Activated CD8-positive, alpha-beta memory T cell treated with anti-CD3 and anti-CD28 coated beads, Interleukin-2, amount 50 U/mL, for 48 hours (primary cell): ENCODE data around the gene DOP1B.
"Not testable (repeated sequence)": the region's sequence is repeated elsewhere in the genome, so short reads cannot be mapped to it uniquely, and the experiment has no call there.

ENCODE experiments used
- DNase-seq: peaks from one replicate; pipeline ENCODE4 v3.0.0-alpha.2; 2020

The DOP1B gene

GRCh38 chr21:36135391-36136102 lies 21.1 kb upstream of the DOP1B start:
- peak; percentile 81 for DNase-seq

DNA sequence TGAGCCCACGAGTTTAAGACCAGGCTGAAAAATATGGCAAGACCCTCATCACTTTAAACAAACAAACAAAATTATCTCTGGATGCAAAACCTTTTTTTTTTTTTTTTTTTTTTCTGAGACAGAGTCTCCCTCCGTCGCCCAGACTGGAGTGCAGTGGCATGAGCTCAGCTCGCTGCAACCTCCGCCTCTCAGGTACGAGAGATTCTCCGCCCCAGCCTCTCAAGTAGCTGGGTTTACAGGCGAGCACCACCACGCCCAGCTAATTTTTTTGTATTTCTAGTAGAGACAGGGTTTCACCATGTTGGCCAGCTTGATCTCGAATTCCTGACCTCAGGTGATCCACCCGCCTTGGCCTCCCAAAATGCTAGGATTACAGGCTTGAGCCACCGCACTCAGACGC lies 16.8 kb upstream of the DOP1B start:
- DNase-seq, result not testable (repeated sequence)

GRCh38 chr21:36141513-36141925 lies 15.1 kb upstream of the DOP1B start:
- peak; percentile 86 for DNase-seq

DNA sequence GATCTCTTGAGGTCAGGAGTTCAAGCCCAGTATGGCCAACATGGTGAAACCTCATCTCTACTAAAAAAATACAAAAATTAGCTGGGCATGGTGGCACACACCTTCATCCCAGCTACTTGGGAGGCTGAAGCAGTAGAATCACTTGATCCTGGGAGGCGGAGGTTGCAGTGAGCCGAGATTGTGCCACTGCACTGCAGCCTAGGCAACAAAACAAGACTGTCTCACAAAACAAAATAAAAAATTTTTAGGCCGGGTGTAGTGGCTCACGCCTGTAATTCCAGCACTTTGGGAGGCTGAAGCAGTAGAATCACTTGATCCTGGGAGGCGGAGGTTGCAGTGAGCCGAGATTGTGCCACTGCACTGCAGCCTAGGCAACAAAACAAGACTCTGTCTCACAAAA lies 12.4 kb upstream of the DOP1B start:
- not testable (repeated sequence) for DNase-seq

DNA sequence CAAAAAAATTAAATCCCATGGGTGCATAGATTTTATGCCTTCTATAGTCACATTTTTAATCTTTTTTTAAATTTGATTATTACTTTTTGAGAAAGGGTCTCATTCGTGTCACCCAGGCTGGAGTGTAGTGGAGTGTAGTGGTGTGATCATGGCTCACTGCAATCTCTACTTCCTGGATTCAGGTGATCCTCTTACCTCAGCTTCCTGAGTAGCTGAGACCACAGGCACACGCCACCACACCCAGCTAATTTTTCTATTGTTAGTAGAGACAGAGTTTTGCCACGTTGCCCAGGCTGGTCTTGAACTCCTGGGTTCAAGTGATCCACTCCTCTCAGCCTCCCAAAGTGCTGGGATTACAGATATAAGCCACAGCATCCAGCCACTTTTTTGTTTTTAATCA lies 11.4 kb upstream of the DOP1B start:
- DNase-seq, result no peak

- DNase-seq, result no peak
These were observed 8.7 kb upstream of the DOP1B start for GRCh38 chr21:36147911-36148310.

DNA sequence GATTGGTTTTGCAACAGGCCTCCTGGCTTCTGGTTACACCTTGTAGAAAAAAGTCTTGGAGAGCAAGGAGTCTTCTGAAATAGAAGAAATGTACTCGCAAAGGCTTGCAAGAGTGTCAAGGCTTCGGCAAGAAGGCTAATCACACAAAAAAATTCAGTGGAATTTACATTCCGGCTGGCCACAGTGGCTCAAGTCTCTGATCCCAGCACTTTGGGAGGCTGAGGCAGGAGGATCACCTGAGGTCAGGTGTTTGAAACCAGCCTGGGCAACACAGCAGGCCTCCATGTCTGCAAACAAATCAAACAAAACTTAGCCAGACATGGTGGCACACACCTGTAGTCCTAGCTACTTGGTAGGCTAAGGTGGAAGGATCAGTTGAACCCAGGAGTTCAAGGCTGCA lies 7.7 kb upstream of the DOP1B start:
- DNase-seq, result no peak

DNA sequence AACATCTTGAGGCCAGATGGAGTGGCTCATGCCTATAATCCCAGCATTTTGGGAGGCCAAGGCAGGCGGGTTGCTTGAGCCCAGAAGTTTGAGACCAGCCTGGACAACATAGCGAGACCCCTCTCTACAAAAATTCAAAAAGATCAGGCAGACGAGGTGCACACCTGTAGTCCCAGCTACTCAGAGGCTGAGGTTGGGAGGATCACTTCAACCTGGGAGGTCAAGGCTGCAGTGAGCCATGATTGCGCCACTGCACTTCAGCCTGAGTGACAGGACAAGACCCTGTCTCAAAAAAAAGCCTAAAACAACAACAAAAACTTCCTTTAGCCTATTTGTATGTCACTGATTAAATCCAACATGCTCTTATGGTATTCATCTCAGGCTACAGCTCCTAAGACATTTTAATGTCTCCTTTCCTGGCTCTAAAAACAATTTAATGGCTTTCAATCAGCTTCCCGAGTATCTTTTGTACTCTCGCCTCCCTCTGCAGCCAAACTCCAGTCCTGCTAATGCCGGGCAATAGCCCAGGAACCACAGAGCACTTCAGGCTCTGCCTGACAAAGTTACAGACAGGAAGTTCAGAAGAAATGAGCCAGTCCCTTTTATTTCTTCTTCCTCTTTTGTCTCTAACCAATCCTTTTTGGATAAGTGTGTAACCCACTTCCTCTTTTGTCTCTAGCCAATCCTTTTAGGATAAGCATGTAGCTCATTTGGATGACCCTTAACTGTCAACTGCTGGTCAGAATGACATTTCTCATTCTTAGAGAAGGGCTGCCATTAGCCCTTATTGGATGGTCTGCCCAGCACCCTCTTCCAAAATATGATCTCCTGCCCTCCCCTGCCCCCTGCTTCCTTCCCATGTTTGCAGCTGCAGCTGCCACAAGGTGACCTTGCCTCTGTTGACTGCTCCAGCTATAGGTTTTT lies 6.6 kb upstream of the DOP1B start:
- DNase-seq, result no peak

- DNase-seq, result no peak
These were observed 853 bp upstream of the DOP1B start for GRCh38 chr21:36155603-36156338.

- peak; percentile 100 for DNase-seq
These were observed 247 bp upstream of the DOP1B start for GRCh38 chr21:36156339-36156814.

- no peak for DNase-seq
These were observed 2.8 kb downstream of the DOP1B start for GRCh38 chr21:36159356-36159921.

DNA sequence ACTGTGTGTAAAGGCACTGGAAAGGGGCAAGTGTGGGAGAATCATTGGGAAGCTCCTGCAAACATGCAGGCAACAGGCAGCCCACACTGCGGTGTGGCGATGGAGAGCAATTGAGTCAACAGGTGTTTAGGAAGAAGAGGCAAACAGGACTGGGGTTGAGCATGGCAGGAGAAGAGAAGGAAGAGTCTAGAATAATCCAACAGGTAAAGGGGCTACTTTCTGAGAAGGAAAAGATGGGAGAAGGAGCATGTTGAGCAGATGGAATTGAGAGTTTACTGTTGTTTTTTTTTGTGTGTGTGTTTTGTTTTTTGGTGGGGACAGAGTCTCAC lies 4.2 kb downstream of the DOP1B start:
- no peak for DNase-seq

- DNase-seq, result no peak
These were observed 6.0 kb downstream of the DOP1B start for GRCh38 chr21:36162631-36163030.

DNA sequence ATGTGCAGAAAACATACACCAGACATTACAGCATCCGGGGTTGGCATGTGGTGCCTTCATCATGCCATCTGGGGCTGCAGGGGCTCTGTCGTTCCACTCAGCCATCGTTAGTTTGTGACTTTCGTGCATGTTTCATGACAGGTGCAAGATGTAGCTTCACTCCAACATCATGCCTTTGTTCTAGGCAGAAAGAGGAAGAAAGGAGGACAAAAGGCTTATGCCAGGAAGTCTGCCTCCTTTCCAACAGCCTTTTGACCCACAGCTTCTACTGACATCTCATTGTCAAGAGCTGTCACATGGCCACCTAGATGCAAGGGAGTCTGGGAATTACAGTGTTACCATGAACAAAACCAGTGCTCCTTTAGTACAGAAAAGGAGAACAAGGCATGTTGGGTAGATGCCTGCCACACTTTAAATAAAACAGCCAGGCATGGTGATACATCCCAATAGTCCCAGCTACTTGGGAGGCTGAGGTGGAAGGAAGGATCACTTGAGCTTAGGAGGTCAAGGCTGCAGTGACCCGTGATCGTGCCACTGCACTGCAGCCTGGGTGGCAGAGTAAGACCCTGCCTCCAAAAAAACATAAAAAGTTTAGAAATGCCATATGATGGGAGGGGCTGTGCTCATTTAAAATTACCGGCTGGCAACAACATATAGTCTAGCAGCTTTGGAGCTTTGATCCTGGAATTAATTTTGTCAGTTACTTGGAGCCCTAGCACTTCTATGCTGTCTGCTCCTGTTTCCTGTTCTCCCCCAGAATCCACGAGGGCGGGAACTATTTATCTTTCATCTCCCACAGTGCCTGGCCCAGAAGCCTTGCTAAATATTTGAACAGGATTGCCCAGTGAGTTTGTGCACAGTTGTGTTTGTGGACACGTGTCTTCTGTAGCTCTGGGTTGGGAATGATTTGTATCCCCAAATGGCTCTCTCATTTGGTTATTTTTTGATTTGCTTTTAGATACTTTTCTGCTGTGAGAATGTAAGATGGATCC lies 7.4 kb downstream of the DOP1B start:
- DNase-seq, result no peak

DNA sequence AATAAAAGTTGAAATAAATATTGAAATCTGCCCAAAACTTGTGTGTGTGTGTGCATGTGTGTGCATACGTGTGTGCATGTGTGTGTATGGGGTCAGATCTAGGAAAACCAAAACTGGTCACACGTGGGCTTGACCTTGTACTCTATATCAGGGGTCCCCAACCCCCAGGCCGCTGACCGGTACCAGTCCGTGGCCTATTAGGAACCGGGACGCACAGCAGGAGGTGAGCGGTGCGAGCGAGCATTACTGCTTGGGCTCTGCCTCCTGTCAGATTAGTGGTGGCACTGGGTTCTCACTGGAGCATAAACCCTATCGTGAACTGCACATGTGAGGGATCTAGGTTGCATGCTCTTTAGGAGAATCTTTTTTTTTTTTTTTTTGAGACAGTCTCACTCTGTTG lies 8.7 kb downstream of the DOP1B start:
- no peak for DNase-seq

- DNase-seq, result no peak
These were observed 10.1 kb downstream of the DOP1B start for GRCh38 chr21:36166705-36167104.

DNA sequence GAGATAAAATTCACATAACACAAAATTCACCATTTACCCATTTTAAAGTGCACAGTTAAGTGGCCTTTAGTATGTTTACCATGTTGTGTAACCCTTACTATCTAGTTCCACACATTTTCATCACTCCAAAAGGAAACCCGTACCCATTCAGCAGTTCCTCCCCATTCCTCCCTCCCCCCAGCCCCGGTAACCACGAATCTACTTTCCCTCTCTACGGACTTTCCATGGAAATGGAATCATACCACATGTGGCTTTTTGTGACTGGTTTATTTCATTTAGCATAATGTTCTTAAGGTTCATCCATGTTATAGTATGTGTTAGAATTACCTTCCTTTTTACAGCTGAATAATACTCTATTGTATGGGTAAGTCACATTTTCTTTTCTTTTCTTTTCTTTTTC lies 10.9 kb downstream of the DOP1B start:
- no peak for DNase-seq

DNA sequence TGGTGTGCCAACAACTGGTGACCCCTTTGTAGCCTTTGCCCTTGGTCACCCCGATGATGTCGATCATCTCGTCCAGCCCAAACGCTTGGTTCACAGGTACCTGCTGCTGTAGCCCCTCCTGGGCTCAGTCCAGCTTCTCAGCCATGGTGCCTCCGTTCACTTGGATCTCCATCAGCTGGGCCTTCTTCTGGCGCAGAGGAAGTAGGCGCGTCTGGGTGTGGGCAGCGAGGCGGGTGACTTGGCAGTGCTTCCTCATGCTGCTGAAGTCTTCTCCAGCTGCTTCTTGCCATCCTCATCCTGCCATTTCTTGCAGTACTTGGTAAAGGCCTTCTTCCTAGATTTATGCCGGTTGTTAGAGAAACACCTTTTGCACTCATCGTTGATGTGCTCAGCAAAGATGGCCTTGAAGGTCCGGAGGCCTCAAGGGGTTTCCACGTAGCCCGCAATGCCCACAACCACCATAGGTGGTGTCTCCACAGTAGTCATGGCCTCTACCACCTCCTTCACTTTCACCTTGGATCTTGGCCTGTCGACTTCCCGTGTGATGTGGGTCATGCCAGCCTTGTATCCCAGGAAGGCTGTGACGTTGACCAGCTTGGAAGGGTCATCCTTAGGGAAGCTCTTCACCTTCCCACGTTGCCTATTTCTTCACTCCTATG lies 13.0 kb downstream of the DOP1B start:
- no peak for DNase-seq

DNA sequence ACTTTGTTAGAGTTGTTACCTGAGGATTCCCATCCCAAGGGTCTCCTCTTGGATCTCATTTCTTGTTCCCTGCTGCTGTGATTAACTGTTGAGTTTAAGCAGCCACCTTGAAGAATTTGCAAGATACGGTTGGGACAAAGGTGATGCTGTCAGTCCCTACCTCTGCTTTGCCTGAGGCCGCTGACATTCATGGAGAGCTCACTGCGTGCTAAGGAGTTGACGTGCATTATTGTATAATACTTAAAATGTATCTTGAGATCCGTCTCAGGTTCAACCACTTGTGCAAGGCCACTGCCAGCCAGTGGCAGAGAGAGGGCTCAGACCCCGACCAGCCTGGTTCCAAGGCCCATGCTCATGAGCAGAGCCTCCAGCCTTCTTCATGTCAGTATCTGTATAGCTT lies 14.2 kb downstream of the DOP1B start:
- no peak for DNase-seq

DNA sequence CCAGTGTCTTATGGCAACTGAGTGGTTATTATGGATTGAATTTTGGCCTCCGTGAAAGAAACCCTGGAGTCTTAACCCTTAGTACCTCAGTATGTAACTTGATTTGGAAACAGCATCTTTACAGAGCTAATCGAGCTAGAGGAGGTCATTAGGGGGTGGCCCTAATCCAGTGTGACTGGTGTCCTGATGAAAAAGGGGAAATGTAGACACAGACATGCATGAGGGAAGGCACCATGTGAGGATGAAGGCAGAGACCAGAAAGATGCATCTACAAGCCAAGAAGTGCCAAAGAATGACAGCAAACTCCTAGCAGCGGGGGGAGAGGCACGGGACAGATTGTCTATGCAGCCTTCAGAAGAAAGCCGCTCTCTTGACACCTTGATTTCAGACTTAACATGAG lies 14.7 kb downstream of the DOP1B start:
- DNase-seq, result no peak

DNA sequence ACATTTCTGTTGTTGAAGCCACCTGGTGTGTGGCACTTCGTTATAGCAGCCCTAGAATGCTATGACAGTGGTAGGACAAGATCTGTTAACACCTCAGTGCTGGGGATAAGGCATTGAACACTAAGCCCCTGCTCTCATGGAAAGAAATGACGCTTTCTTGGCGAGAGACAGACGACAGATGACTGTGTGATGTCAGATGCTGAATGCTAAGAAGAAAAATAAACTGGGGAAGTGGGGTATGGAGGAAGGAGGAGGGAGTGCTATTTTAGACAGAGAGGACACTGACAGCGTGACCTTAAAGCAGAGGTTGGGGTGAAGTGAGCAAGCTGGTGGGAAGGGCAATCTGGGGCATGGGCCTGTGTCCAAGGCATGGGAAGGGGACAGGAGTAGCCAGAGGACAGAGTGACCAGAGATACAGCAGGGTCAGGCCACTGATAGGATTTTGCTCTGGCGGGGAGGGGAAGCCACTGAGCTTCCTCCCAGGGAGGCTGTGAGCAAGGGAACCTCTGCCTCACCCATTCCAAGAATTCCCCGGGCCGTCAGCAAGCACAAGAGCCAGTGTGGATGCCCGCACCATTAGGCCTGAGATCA lies 15.2 kb downstream of the DOP1B start:
- DNase-seq, result no peak
